H1 (cell line): ENCODE measurements around the gene CNOT3.

Experiments used
- CHD2 ChIP-seq: IDR thresholded peaks from 2 replicates; pipeline ENCODE4 v1.6.1; 2012; ENCODE audit warnings: low read length, improper control_type of control experiment
- CTCF ChIP-seq, 3 experiments: IDR thresholded peaks; 1 replicate in 2 of 3; 2 replicates in 1 of 3; pipeline versions ENCODE4 v1.5.1 to v1.6.1; 2011; ENCODE audit warnings: low read length in 3 of 3, mild to moderate bottlenecking in 3 of 3, inconsistent platforms in 2 of 3, low read depth in 1 of 3, moderate library complexity in 1 of 3; ENCODE audit not compliant: insufficient read depth in 1 of 3; ENCODE audit errors: control extremely low read depth in 1 of 3
- EP300 ChIP-seq, 2 experiments: IDR thresholded peaks; 1 replicate in 1 of 2; 2 replicates in 1 of 2; pipeline ENCODE4 v1.6.1; 2011 to 2012; ENCODE audit warnings: low read depth in 2 of 2, low read length in 2 of 2, mild to moderate bottlenecking in 2 of 2, borderline replicate concordance in 1 of 2, inconsistent platforms in 1 of 2, moderate library complexity in 1 of 2
- EZH2 ChIP-seq: fragments of 200-600 bp; sonication (generic); IDR thresholded peaks from 2 replicates; pipeline ENCODE4 v1.7.1; 2012; ENCODE audit warnings: low read depth, mild to moderate bottlenecking, moderate library complexity, low read length, inconsistent platforms; ENCODE audit not compliant: severe bottlenecking
- MAFK ChIP-seq: IDR thresholded peaks from 2 replicates; pipeline ENCODE4 v1.6.1; 2012; ENCODE audit warnings: low read depth, mild to moderate bottlenecking, improper control_type of control experiment, low read length
- POLR2A ChIP-seq, 2 experiments: IDR thresholded peaks; 1 replicate in 1 of 2; 2 replicates in 1 of 2; pipeline ENCODE4 v1.6.1; 2011; ENCODE audit warnings: low read depth in 2 of 2, low read length in 2 of 2, mild to moderate bottlenecking in 2 of 2; ENCODE audit errors: control extremely low read depth in 1 of 2
- POLR2AphosphoS5 ChIP-seq: IDR thresholded peaks from 2 replicates; pipeline ENCODE4 v1.6.1; 2011; ENCODE audit warnings: low read depth, low read length
- RFX5 ChIP-seq: IDR thresholded peaks from 2 replicates; pipeline ENCODE4 v1.6.1; 2011; ENCODE audit warnings: low read depth, low read length, improper control_type of control experiment, borderline replicate concordance
- YY1 ChIP-seq: IDR thresholded peaks from 2 replicates; pipeline ENCODE4 v1.6.1; 2011; ENCODE audit warnings: low read depth, mild to moderate bottlenecking, low read length

- TF ChIP-seq EZH2 (no peak), POLR2A (IDR thresholded peaks at IDR 0.05; ENCODE audit: control extremely low read depth in 1 of 2, low read depth in 2 of 2, low read length in 2 of 2) (no peak), CTCF (IDR thresholded peaks at IDR 0.05; ENCODE audit: control extremely low read depth in 1 of 3, insufficient read depth in 1 of 3, low read depth in 1 of 3, low read length in 3 of 3) (no peak), EP300 (IDR thresholded peaks at IDR 0.05; ENCODE audit: borderline replicate concordance in 1 of 2, low read depth in 2 of 2, low read length in 2 of 2) (no peak), RFX5 (no peak), POLR2AphosphoS5 (no peak), YY1 (no peak), CHD2 (no peak), MAFK (no peak)
Observed at GRCh38 chr19:54162241-54162805, 24.8 kb downstream of the CNOT3 start.
